Muscle layer of colon (tissue), 2 donors: ENCODE measurements around the gene RLN2.

Experiments used
- H3K27ac ChIP-seq: one replicate; pipeline ENCODE4 v1.7.0; 2013; ENCODE audit warnings: low read depth, mild to moderate bottlenecking, low read length, moderate library complexity
- H3K27me3 ChIP-seq, 2 donors: one replicate each; pipeline ENCODE4 v1.7.0; 2013; ENCODE audit warnings: low read length in 2 of 2, mild to moderate bottlenecking in 2 of 2; ENCODE audit not compliant: insufficient read depth in 2 of 2, control insufficient read depth in 1 of 2
- H3K36me3 ChIP-seq: one replicate; pipeline ENCODE4 v1.7.0; 2013; ENCODE audit warnings: mild to moderate bottlenecking, low read length; ENCODE audit not compliant: insufficient read depth
- H3K4me1 ChIP-seq: one replicate; pipeline ENCODE4 v1.7.0; 2013; ENCODE audit warnings: mild to moderate bottlenecking, low read length; ENCODE audit not compliant: insufficient read depth
- H3K4me3 ChIP-seq, 2 donors: one replicate each; pipeline ENCODE4 v1.7.0; 2013; ENCODE audit warnings: low read length in 2 of 2, low read depth in 1 of 2, mild to moderate bottlenecking in 1 of 2, moderate library complexity in 1 of 2
- H3K9ac ChIP-seq: one replicate; pipeline ENCODE4 v1.7.0; 2013; ENCODE audit warnings: low read length
- H3K9me3 ChIP-seq: one replicate; pipeline ENCODE4 v1.7.0; 2013; ENCODE audit warnings: mild to moderate bottlenecking, low read length
- donor health status: abdominal sarcoma.
- donor health status: Adenocarcinoma of cecum.

RLN2 gene

DNA sequence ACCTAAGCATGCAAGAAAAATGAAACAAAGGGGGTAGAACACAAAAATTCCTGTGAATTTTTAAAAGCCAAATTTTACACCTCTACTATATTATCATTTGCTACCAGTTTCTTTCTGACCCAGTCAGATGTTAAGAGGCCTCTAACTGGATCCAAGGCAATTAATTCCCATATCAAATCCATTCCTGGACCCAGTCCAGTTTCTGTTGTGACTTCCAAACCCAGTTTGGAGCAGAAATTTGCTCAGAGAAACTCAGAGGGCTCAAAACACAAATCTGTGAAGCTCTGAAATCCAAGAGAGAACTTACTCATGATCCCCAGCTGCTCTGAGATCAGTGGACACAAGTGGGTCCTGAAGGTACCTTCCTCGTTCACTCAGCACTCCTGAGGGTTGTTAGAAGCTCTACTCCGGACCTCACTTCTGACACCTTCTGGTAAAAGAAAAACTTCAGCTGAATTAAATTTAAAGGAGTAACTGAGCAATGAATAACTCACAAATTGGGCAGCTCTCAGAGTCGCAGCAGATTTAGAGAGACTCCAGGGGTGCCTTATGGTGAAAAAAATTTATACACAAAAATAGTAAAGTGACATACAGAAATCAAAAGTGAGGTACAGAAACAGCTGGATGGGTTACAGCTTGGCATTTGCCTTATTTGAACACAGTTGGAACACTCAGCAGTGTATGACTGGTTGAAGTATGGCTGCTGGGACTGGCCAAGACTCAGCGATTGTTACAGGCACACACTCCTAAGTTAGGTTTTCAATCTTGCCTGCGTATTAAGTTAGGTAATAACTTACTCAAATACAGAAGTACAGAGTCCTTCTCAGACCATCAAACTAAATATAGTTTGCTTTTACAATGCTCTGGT, 40.9 kb downstream of the RLN2 start:
- Histone ChIP-seq H3K4me3 (no peak overlapping the region), H3K9ac (no peak overlapping the region), H3K9me3 (no peaks in the 10 kb centered on the region), H3K27me3 (no peaks in the 10 kb centered on the region), H3K27ac (no peak overlapping the region), H3K4me1 (no peaks in the 10 kb centered on the region), H3K36me3 (no peaks in the 10 kb centered on the region)
